Neural cell (in vitro differentiated cells): ENCODE results near the gene SLC18A3. TPM values are rescaled to one million over a fixed set of nuclear protein-coding genes. Genes with fewer than 3 reads are reported as not detected.

ENCODE experiments used
- H2AFZ ChIP-seq: fragments of 200-600, 300-800 bp; sonication (generic), shearing (Covaris generic); 2 replicates; pipeline ENCODE4 v1.6.0; 2014; ENCODE audit warnings: low read depth, mild to moderate bottlenecking, antibody characterized with exemption, low read length, moderate library complexity
- H3F3A ChIP-seq: fragments of 200-600 bp; shearing (Covaris generic); 2 replicates; pipeline ENCODE4 v1.6.1; 2016; ENCODE audit warnings: mild to moderate bottlenecking, moderate library complexity, mixed read lengths, antibody characterized with exemption, low read length; ENCODE audit not compliant: insufficient read depth, poor library complexity, severe bottlenecking
- H3K27ac ChIP-seq: fragments of 200-600, 300-800 bp; sonication (generic), shearing (Covaris generic); 2 replicates; pipeline ENCODE4 v1.5.1; 2014; ENCODE audit warnings: mild to moderate bottlenecking, low read length, moderate library complexity
- H3K27me3 ChIP-seq: fragments of 300-800, 200-600 bp; sonication (generic), shearing (Covaris generic); 2 replicates; pipeline ENCODE4 v1.6.0; 2014; ENCODE audit warnings: mild to moderate bottlenecking, low read depth, low read length, moderate library complexity; ENCODE audit not compliant: insufficient read depth
- H3K36me3 ChIP-seq: fragments of 300-800, 200-600 bp; sonication (generic), shearing (Covaris generic); 2 replicates; pipeline ENCODE4 v1.5.1; 2014; ENCODE audit warnings: mild to moderate bottlenecking, antibody characterized with exemption, low read length, moderate library complexity; ENCODE audit not compliant: insufficient read depth
- H3K4me2 ChIP-seq: fragments of 300-800, 200-600 bp; sonication (generic), shearing (Covaris generic); 2 replicates; pipeline ENCODE4 v1.6.0; 2014; ENCODE audit warnings: mild to moderate bottlenecking, low read length
- H3K4me3 ChIP-seq: fragments of 300-800, 200-600 bp; sonication (generic), shearing (Covaris generic); 2 replicates; pipeline ENCODE4 v1.5.1; 2014; ENCODE audit warnings: mild to moderate bottlenecking, low read length, moderate library complexity
- H3K79me2 ChIP-seq: fragments of 200-600 bp; shearing (Covaris generic); replicated peaks from 2 replicates; pipeline ENCODE4 v1.6.0; 2014; ENCODE audit warnings: mild to moderate bottlenecking, low read length, moderate library complexity; ENCODE audit not compliant: insufficient read depth
- H3K9ac ChIP-seq: fragments of 300-800, 200-600 bp; sonication (generic), shearing (Covaris generic); 2 replicates; pipeline ENCODE4 v1.6.1; 2016; ENCODE audit warnings: mild to moderate bottlenecking, low read length, mixed read lengths
- H3K9me2 ChIP-seq: fragments of 200-600 bp; shearing (Covaris generic); 2 replicates; pipeline ENCODE4 v1.6.1; 2016; ENCODE audit warnings: mild to moderate bottlenecking, low read length, mixed read lengths; ENCODE audit not compliant: insufficient read depth
- H3K9me3 ChIP-seq: fragments of 200-600, 300-800 bp; sonication (generic), shearing (Covaris generic); 2 replicates; pipeline ENCODE4 v1.6.1; 2016; ENCODE audit warnings: mild to moderate bottlenecking, mixed run types, low read length, moderate library complexity, mixed read lengths
- H4K20me1 ChIP-seq: fragments of 200-600 bp; shearing (Covaris generic); 2 replicates; pipeline ENCODE4 v1.6.1; 2016; ENCODE audit warnings: mild to moderate bottlenecking, mixed run types; ENCODE audit not compliant: insufficient read depth
- EP300 ChIP-seq: fragments of 450-650 bp; conservative IDR thresholded peaks from 2 replicates; pipeline ENCODE4 v1.6.1; 2014; ENCODE audit warnings: antibody characterized with exemption, mild to moderate bottlenecking, moderate library complexity; ENCODE audit not compliant: poor library complexity, severe bottlenecking
- EZH2 ChIP-seq: fragments of 200-600, 300-800 bp; shearing (Covaris generic), sonication (generic); IDR thresholded peaks from 2 replicates; pipeline ENCODE4 v1.6.1; 2014; ENCODE audit warnings: antibody characterized with exemption, low read length, borderline replicate concordance, mild to moderate bottlenecking; ENCODE audit not compliant: insufficient read depth, poor library complexity, severe bottlenecking
- MXI1 ChIP-seq: fragments of 450-650 bp; conservative IDR thresholded peaks from 2 replicates; pipeline ENCODE4 v1.6.1; 2014; ENCODE audit warnings: antibody characterized with exemption, mild to moderate bottlenecking; ENCODE audit not compliant: poor library complexity, severe bottlenecking
- POLR2AphosphoS5 ChIP-seq: IDR thresholded peaks from 2 replicates; pipeline ENCODE4 v1.6.1; 2012
- RAD21 ChIP-seq: fragments of 450-650 bp; conservative IDR thresholded peaks from 2 replicates; pipeline ENCODE4 v1.6.1; 2014; ENCODE audit warnings: antibody characterized with exemption, mild to moderate bottlenecking, moderate library complexity
- SMC3 ChIP-seq: fragments of 450-650 bp; conservative IDR thresholded peaks from 2 replicates; pipeline ENCODE4 v1.6.1; 2014; ENCODE audit warnings: antibody characterized with exemption, mild to moderate bottlenecking, moderate library complexity; ENCODE audit not compliant: poor library complexity
- TAF1 ChIP-seq: IDR thresholded peaks from 2 replicates; pipeline ENCODE4 v1.6.1; 2012; ENCODE audit warnings: low read depth
- polyA plus RNA-seq: library from polyadenylated mRNA; depleted of rRNA; stranded (reverse); fragments of >200 nt; gene quantifications from 2 replicates; pipeline ENCODE4 v1.2.3, GENCODE V29; 2014
- TF ChIP-seq, protein P1 (sequence below): fragments of 450-650 bp; IDR thresholded peaks from 2 replicates; pipeline ENCODE4 v1.5.1; 2014; ENCODE audit warnings: antibody characterized with exemption, mild to moderate bottlenecking, moderate library complexity; ENCODE audit not compliant: poor library complexity, severe bottlenecking
- TF ChIP-seq, protein P2 (sequence below): IDR thresholded peaks from 2 replicates; pipeline ENCODE4 v1.6.1; 2012; ENCODE audit warnings: borderline replicate concordance

Gene SLC18A3
- polyA plus RNA-seq, 1 donor from 2014 or later, result not detected

DNA sequence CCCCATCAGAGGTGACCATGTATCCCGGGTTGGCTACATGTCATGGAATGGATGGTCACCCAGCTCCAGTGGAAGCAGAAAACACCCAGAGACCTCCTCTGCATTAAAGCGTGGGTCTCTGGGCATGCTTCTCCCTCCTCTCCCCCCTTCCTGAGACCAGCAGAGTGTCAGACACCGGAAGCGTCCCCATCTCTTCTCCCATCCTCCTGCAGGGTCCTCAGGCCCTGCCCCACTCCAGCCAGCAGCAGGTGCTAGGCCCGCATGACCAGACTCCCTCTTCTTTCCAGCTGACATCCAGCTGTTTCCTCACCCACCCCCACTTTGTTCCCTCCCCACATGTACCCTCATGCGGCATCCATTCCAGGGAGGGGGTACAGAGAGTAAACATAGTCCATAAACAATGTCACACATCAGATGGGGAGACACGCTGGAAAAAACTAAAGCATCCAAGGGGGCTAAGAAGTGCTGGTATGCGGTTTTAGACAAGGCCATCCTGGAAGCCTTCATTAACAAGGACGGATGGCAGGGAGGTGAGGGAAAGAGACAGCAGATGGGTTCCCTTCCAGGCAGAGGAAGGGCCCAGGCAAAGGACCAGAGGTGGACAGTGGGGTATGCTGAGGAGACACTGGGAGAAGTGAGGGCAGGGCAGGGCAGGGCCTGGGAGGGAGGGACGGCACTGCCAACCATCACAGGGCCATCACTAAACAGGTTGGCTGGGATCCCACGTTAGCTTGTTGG is 12.5 kb upstream of the SLC18A3 start:
- TF ChIP-seq, protein P1, sequence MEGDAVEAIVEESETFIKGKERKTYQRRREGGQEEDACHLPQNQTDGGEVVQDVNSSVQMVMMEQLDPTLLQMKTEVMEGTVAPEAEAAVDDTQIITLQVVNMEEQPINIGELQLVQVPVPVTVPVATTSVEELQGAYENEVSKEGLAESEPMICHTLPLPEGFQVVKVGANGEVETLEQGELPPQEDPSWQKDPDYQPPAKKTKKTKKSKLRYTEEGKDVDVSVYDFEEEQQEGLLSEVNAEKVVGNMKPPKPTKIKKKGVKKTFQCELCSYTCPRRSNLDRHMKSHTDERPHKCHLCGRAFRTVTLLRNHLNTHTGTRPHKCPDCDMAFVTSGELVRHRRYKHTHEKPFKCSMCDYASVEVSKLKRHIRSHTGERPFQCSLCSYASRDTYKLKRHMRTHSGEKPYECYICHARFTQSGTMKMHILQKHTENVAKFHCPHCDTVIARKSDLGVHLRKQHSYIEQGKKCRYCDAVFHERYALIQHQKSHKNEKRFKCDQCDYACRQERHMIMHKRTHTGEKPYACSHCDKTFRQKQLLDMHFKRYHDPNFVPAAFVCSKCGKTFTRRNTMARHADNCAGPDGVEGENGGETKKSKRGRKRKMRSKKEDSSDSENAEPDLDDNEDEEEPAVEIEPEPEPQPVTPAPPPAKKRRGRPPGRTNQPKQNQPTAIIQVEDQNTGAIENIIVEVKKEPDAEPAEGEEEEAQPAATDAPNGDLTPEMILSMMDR, result no peak
- TF ChIP-seq SMC3 (no peak), MXI1 (no peak), EP300 (no peak), POLR2AphosphoS5 (no peak), EZH2 (no peak), TAF1 (no peak), RAD21 (no peak)
- TF ChIP-seq, protein P2, sequence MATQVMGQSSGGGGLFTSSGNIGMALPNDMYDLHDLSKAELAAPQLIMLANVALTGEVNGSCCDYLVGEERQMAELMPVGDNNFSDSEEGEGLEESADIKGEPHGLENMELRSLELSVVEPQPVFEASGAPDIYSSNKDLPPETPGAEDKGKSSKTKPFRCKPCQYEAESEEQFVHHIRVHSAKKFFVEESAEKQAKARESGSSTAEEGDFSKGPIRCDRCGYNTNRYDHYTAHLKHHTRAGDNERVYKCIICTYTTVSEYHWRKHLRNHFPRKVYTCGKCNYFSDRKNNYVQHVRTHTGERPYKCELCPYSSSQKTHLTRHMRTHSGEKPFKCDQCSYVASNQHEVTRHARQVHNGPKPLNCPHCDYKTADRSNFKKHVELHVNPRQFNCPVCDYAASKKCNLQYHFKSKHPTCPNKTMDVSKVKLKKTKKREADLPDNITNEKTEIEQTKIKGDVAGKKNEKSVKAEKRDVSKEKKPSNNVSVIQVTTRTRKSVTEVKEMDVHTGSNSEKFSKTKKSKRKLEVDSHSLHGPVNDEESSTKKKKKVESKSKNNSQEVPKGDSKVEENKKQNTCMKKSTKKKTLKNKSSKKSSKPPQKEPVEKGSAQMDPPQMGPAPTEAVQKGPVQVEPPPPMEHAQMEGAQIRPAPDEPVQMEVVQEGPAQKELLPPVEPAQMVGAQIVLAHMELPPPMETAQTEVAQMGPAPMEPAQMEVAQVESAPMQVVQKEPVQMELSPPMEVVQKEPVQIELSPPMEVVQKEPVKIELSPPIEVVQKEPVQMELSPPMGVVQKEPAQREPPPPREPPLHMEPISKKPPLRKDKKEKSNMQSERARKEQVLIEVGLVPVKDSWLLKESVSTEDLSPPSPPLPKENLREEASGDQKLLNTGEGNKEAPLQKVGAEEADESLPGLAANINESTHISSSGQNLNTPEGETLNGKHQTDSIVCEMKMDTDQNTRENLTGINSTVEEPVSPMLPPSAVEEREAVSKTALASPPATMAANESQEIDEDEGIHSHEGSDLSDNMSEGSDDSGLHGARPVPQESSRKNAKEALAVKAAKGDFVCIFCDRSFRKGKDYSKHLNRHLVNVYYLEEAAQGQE, result no peak
- H3K4me3 ChIP-seq, result no peak overlapping the region
- no peak overlapping the region for H3K9ac ChIP-seq
- no peaks in the 10 kb centered on the region for H3K79me2 ChIP-seq
- H3K27me3 ChIP-seq, result peaks cover 14% of the 10 kb centered on the region
- H3K4me2 ChIP-seq, result no peak overlapping the region
- no peaks in the 10 kb centered on the region for H3K9me3 ChIP-seq
- H3K36me3 ChIP-seq, result no peaks in the 10 kb centered on the region
- H2AFZ ChIP-seq, result no peak overlapping the region
- H4K20me1 ChIP-seq, result no peaks in the 10 kb centered on the region
- no peaks in the 10 kb centered on the region for H3K9me2 ChIP-seq
- no peak overlapping the region for H3K27ac ChIP-seq
- H3F3A ChIP-seq, result no peaks in the 10 kb centered on the region

DNA sequence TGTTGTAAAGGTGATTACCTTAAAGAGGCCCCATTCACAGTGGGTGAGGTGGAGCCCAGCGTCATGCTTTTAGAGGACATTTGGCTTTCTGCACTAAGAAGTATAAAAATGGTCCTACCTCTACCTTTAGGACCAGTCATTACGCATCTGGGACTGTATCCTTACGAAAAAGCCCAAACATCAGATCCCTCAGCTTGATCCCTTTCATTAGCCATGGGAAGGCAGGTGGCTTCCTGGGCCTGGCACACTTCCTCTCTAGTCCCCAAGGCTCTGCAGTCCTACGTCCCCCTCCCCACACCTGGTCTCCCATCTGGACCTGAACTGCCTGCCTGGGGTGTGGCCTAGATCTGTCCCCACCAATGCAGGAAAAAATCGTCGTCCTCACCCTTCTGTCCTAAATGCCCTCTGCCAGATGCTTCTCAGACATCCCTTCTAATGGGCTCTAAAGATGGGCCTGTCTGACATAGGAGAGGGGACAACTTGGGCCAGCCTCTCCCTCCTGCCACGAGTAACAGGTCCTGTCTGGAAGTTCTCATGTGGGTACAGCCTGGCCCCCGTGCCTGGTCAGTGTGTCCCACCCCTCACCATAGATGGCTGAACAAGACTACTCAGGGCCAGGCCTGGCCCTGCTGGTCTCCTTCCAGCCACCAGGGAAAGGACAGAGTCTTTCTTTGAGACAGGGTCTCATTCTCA is 11.8 kb upstream of the SLC18A3 start:
- H3K9me2 ChIP-seq, result no peaks in the 10 kb centered on the region
- TF ChIP-seq, protein P2, result no peak
- no peak for TF ChIP-seq RAD21
- TF ChIP-seq EZH2, result no peak
- no peak for TF ChIP-seq POLR2AphosphoS5
- no peak for TF ChIP-seq MXI1
- no peak for TF ChIP-seq SMC3
- TF ChIP-seq TAF1, result no peak
- TF ChIP-seq, protein P1, result no peak
- no peak for TF ChIP-seq EP300
- no peaks in the 10 kb centered on the region for H3F3A ChIP-seq
- no peak overlapping the region for H3K4me2 ChIP-seq
- peaks cover 20% of the 10 kb centered on the region for H3K27me3 ChIP-seq
- H2AFZ ChIP-seq, result no peak overlapping the region
- H3K9ac ChIP-seq, result no peak overlapping the region
- no peaks in the 10 kb centered on the region for H3K36me3 ChIP-seq
- H3K4me3 ChIP-seq, result no peak overlapping the region
- no peaks in the 10 kb centered on the region for H4K20me1 ChIP-seq
- no peaks in the 10 kb centered on the region for H3K79me2 ChIP-seq
- no peak overlapping the region for H3K27ac ChIP-seq
- H3K9me3 ChIP-seq, result no peaks in the 10 kb centered on the region
